ENCODE measurements around the gene BICDL1. TPM values are rescaled to one million over a fixed set of nuclear protein-coding genes. Genes with fewer than 3 reads are reported as not detected.

Gene BICDL1
- total RNA-seq, 1 experiment from 2014 or later = 18.2 TPM

DNA sequence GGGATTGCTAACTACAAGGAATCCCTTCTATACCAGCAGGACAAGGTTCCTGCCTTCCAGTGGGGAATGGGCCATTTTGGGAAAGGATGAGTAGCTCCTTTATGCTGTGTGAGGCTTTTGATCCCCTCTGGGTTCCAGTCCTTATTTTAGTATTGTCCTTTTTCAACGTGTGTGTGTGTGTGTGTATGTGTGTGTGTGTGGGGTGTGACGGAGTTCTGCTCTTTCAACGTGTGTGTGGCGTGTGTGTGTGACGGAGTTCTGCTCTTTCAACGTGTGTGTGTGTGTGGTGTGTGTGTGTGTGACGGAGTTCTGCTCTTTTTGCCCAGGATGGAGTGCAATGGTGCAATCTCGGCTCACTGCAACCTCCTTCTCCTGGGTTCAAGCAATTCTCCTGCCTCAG, 100.1 kb downstream of the BICDL1 start:
- no TSS peak for BruUV-seq (replicated peaks)
- Histone ChIP-seq H2AFZ (ENCODE audit: low read depth, low read length, poor library complexity, severe bottlenecking) (no peak overlapping the region), H3K27me3 (ENCODE audit: insufficient read depth, low read length) (no peaks in the 10 kb centered on the region), H3K4me3 (replicated peaks in 1 of 2; ENCODE audit: low read depth in 1 of 2, low read length in 2 of 2) (no peak overlapping the region), H3K9ac (ENCODE audit: low read length) (no peak overlapping the region), H3K27ac (ENCODE audit: low read depth, low read length) (no peak overlapping the region), H3K9me2 (ENCODE audit: insufficient read depth) (no peaks in the 10 kb centered on the region), H3K79me2 (ENCODE audit: insufficient read depth, low read length) (no peaks in the 10 kb centered on the region), H3K4me1 (ENCODE audit: control insufficient read depth in 1 of 2, insufficient read depth in 2 of 2, low read length in 2 of 2) (peaks cover 18 to 21% of the 10 kb centered on the region in 2 experiments), H4K20me1 (ENCODE audit: insufficient read depth) (no peaks in the 10 kb centered on the region), H3K4me2 (ENCODE audit: low read length) (no peak overlapping the region), H3K36me3 (ENCODE audit: control insufficient read depth in 1 of 2, insufficient read depth in 2 of 2, low read length in 2 of 2) (no peaks in the 10 kb centered on the region; a peak in 1 of 4 replicates), H3K9me3 (ENCODE audit: control insufficient read depth in 1 of 2, insufficient read depth in 1 of 2, low read depth in 1 of 2, low read length in 2 of 2) (no peaks in the 10 kb centered on the region)
- no peak for DNase-seq (ENCODE audit: low read depth, low spot score)
- ChIA-PET POLR2A (no interaction called here), CTCF (no interaction called here), RAD21 (ENCODE audit: low non-redundant PET in 1 of 2, low total read pairs in 2 of 2, uncharacterized antibody in 2 of 2, unreplicated experiment in 2 of 2) (no interaction called here)
- no peak for ATAC-seq
- intact Hi-C loops (cut with micrococcal nuclease) = no loop called here
- no peak for TF ChIP-seq SIN3A (IDR thresholded peaks at IDR 0.05; ENCODE audit: low read depth)
- no peak for TF ChIP-seq CBX3 (IDR thresholded peaks at IDR 0.05; ENCODE audit: low read depth)
- no peak for TF ChIP-seq MAX (IDR thresholded peaks at IDR 0.05)
- TF ChIP-seq ELF1 (IDR thresholded peaks at IDR 0.05; ENCODE audit: borderline replicate concordance, low read depth) = no peak
- TF ChIP-seq POLR2A (IDR thresholded peaks at IDR 0.05; ENCODE audit: borderline replicate concordance, extremely low read depth, insufficient read depth, insufficient read length) = no peak
- TF ChIP-seq SRF (IDR thresholded peaks at IDR 0.05; ENCODE audit: low read depth) = no peak
- no peak for TF ChIP-seq EZH2 (IDR thresholded peaks at IDR 0.05)
- TF ChIP-seq CEBPB (IDR thresholded peaks at IDR 0.05; ENCODE audit: low read depth) = no peak
- TF ChIP-seq TCF7L2 (IDR thresholded peaks at IDR 0.05; ENCODE audit: borderline replicate concordance, extremely low read depth, insufficient read depth, insufficient read length) = no peak
- no peak for TF ChIP-seq ATF3 (IDR thresholded peaks at IDR 0.05)
- no peak for TF ChIP-seq ZBTB33 (IDR thresholded peaks at IDR 0.05; ENCODE audit: extremely low read depth, insufficient replicate concordance, low read length)
- TF ChIP-seq FOSL1 (IDR thresholded peaks at IDR 0.05; ENCODE audit: low read depth) = no peak
- no peak for TF ChIP-seq REST (IDR thresholded peaks at IDR 0.05; ENCODE audit: low read depth)
